Adrenal gland (tissue), 12 donors: ENCODE results near the gene FCF1. TPM values are rescaled to one million over a fixed set of nuclear protein-coding genes. Genes with fewer than 3 reads are reported as not detected.

ENCODE experiments used
- DNase-seq, 7 donors: peaks; one replicate each; pipeline ENCODE4 v3.0.0-alpha.2; 2019 to 2020
- H3K27ac ChIP-seq, 5 donors: fragments of 200-600 bp; sonication (generic) in 4 of 5; 1 replicate in 3 of 5; 2 replicates in 2 of 5; pipeline versions ENCODE4 v1.5.1 to v1.8.0; 2016 to 2020; ENCODE audit warnings: mild to moderate bottlenecking in 1 of 5
- H3K27me3 ChIP-seq: fragments of 200-600 bp; 2 replicates; pipeline ENCODE4 v1.8.0; 2021
- H3K36me3 ChIP-seq, 2 donors: fragments of 200-600 bp; replicated peaks in 1 of 2; 1 replicate in 1 of 2; 2 replicates in 1 of 2; pipeline versions ENCODE4 v1.5.1 to v1.8.0; 2018 to 2022
- H3K4me1 ChIP-seq, 2 donors: fragments of 200-600 bp; replicated peaks in 1 of 2; 1 replicate in 1 of 2; 2 replicates in 1 of 2; pipeline versions ENCODE4 v1.5.1 to v1.8.0; 2018 to 2021
- H3K4me3 ChIP-seq, 4 donors: fragments of 200-600 bp; sonication (generic) in 3 of 4; one replicate each; pipeline ENCODE4 v1.5.1; 2016 to 2018
- H3K9me3 ChIP-seq, 3 donors: fragments of 200-600 bp; sonication (generic) in 1 of 3; replicated peaks in 1 of 3; 1 replicate in 2 of 3; 2 replicates in 1 of 3; pipeline versions ENCODE4 v1.5.1 to v1.8.0; 2016 to 2021
- POLR2A ChIP-seq, 2 donors: fragments of 450-650 bp; IDR thresholded peaks; one replicate each; pipeline ENCODE4 v1.6.1; 2017; ENCODE audit warnings: antibody characterized with exemption in 2 of 2, mild to moderate bottlenecking in 2 of 2, moderate library complexity in 1 of 2
- WGBS, 4 donors: extraction: QIAGEN DNeasy Blood & Tissue Kit in 2 of 4; methylation state at CpG; one replicate each; pipeline versions ENCODE4 v1.1.5 to v1.1.7; 2013 to 2017; 5-methylcytosine and 5-hydroxymethylcytosine counted together
- intact Hi-C, 2 donors: fragments of 100-400 bp; cut with DNase I; formaldehyde crosslinking; loops; one replicate each; pipeline versions ENCODE4 v1.14.1 to v1.15.0; 2022 to 2023
- polyA plus RNA-seq, 3 donors: library from polyadenylated mRNA; stranded (reverse); fragments of 200-250 nt in 2 of 3; fragments of 350-450 nt in 1 of 3; fragmentation: Illumina TruSeq in 1 of 3; extraction: RNeasy Lipid Tissue Mini Kit (QIAGEN cat#74804) in 1 of 3; gene quantifications; one replicate each; pipeline ENCODE4 v1.2.3, GENCODE V29; 2013 to 2014
- total RNA-seq, 9 donors: library from RNA; depleted of rRNA in 4 of 9; stranded (reverse); fragments of >200 nt in 4 of 9; fragments of 120-200 nt in 1 of 9; fragmentation: NEBNext Ultra II Directional in 1 of 9; extraction: Animal tissue kit (Norgen Biotek cat#: 25700) in 1 of 9; gene quantifications; one replicate each; pipeline versions ENCODE4 v1.1.0 to v1.2.4, GENCODE V29; 2013 to 2023
- TF ChIP-seq, protein P1 (sequence below), 6 experiments: fragments of 450-650 bp in 4 of 6; fragments of 200-600 bp in 2 of 6; sonication (generic) in 1 of 6; IDR thresholded peaks; 1 replicate in 5 of 6; 2 replicates in 1 of 6; pipeline versions ENCODE4 v1.5.1 to v1.8.0; 2016 to 2021; ENCODE audit warnings: antibody characterized with exemption in 6 of 6, mild to moderate bottlenecking in 2 of 6, moderate library complexity in 1 of 6
- donor health status: healthy with polysubstance abuse.
- donor health status: Bipolar disorder and iron deficiency.
- donor health status: DM: yes; HTN: yes; CAD: no.
- donor health status: DM: no; HTN: no; CAD: no.
- donor health status: DM: no; HTN: no; CAD: no.
- donor health status: DM: yes; HTN: yes; CAD: no.

Gene FCF1
- total and polyA plus RNA-seq, 12 donors = 2.9 to 61.4 (median 35.3) TPM

DNA sequence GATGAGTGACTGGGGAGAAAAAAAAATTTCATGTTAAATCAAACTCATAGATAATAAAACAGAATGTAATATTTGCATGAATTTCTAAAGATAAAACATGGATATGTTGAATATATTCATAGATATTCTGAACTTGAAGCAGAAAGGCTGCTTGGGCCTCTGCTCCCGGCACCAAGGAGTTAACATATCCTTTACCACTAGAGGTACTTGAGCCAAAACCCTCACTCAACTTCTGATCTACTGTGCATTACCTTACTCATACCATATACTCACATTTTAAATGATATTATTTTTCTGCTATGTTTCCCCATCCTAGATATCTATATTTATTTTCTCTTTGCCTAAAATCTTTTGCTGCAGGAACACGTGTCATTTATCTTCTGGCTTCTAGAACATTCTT, 15.0 kb upstream of the FCF1 start:
- Histone ChIP-seq H3K27me3 (no peaks in the 10 kb centered on the region), H3K27ac (no peak overlapping the region), H3K9me3 (no peaks in the 10 kb centered on the region), H3K36me3 (no peaks in the 10 kb centered on the region), H3K4me1 (peaks cover 8 to 12% of the 10 kb centered on the region in 2 donors), H3K4me3 (no peak overlapping the region)
- TF ChIP-seq POLR2A (IDR thresholded peaks at IDR 0.05) = no peak
- TF ChIP-seq, protein P1, sequence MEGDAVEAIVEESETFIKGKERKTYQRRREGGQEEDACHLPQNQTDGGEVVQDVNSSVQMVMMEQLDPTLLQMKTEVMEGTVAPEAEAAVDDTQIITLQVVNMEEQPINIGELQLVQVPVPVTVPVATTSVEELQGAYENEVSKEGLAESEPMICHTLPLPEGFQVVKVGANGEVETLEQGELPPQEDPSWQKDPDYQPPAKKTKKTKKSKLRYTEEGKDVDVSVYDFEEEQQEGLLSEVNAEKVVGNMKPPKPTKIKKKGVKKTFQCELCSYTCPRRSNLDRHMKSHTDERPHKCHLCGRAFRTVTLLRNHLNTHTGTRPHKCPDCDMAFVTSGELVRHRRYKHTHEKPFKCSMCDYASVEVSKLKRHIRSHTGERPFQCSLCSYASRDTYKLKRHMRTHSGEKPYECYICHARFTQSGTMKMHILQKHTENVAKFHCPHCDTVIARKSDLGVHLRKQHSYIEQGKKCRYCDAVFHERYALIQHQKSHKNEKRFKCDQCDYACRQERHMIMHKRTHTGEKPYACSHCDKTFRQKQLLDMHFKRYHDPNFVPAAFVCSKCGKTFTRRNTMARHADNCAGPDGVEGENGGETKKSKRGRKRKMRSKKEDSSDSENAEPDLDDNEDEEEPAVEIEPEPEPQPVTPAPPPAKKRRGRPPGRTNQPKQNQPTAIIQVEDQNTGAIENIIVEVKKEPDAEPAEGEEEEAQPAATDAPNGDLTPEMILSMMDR (IDR thresholded peaks at IDR 0.05) = no peak
- 93 to 95% (median 93%) methylated on average over 2 of the region's 2 CpGs for WGBS, 4 donors
- no peak for DNase-seq
- intact Hi-C loops = no loop called here

DNA sequence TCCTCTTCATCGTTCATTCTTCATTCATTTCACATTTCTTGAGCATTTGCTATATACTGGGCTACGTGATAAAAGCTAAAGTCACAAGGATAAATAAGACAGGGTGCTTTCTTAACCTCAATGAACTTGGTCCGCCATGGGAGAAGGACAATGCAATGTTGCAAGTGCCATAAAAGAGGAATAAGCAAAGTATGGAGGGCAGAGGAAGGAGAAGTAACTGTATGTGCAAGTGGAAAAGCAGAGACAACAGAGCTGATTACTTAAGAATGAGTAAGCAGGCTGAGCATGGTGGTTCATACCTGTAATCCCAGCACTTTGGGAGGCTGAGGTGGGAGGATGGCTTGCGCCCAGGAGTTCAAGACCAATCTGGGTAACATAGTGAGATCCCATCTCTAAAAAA, 14.5 kb upstream of the FCF1 start:
- WGBS, 4 donors = 92 to 94% (median 93%) methylated on average over 4 of the region's 4 CpGs
- Histone ChIP-seq H3K27ac (no peak overlapping the region), H3K27me3 (no peaks in the 10 kb centered on the region), H3K4me3 (no peak overlapping the region), H3K36me3 (no peaks in the 10 kb centered on the region), H3K4me1 (peaks cover 5 to 7% of the 10 kb centered on the region in 2 donors), H3K9me3 (no peaks in the 10 kb centered on the region)
- TF ChIP-seq POLR2A (IDR thresholded peaks at IDR 0.05) = no peak
- TF ChIP-seq, protein P1 (IDR thresholded peaks at IDR 0.05) = no peak
- intact Hi-C loops = no loop called here
- no peak for DNase-seq

DNA sequence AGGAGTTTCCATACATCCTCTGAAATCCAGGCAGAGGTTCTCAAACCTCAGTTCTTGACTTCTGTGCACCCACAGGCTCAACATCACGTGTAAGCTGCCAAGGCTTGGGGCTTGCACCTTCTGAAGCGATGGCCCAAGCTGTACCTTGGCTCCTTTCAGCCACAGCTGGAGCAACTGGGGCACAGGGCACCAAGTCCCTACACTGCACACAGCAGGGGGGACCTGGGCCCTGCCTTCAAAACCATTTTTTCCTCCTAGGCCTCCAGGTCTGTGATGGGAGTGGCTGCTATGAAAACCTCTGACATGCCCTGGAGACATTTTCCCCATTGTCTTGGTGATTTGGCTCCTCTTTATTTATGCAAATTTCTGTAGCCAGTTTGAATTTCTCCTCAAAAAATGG, 10.7 kb upstream of the FCF1 start:
- 91 to 98% (median 93%) methylated on average over 2 of the region's 2 CpGs for WGBS, 4 donors
- TF ChIP-seq, protein P1 (IDR thresholded peaks at IDR 0.05) = no peak
- TF ChIP-seq POLR2A (IDR thresholded peaks at IDR 0.05) = no peak
- H3K9me3 ChIP-seq = no peaks in the 10 kb centered on the region
- no peaks in the 10 kb centered on the region for H3K36me3 ChIP-seq
- intact Hi-C loops = no loop called here
- no peak overlapping the region for H3K27ac ChIP-seq
- H3K4me3 ChIP-seq = no peak overlapping the region
- no peak for DNase-seq
- no peaks in the 10 kb centered on the region for H3K27me3 ChIP-seq
- peaks cover 9 to 23% of the 10 kb centered on the region in 2 donors for H3K4me1 ChIP-seq

DNA sequence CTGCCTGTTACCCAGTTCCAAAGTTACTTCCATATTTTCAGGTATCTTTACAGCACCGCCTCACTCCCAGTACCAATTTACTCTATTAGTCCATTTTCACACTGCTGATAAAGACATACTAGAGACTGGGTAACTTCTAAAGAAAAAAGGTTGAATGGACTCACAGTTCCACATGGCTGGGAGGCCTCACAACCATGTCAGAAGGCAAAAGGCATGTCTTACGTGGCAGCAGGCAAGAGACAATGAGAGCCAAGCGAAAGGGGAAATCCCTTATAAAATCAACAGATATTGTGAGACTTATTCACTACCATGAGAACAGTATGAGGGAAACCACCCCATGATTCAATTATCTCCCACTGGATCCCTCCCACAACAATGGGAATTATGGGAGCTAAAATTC, 9.9 kb upstream of the FCF1 start:
- Histone ChIP-seq H3K36me3 (no peaks in the 10 kb centered on the region), H3K27ac (no peak overlapping the region), H3K4me3 (no peak overlapping the region), H3K27me3 (no peaks in the 10 kb centered on the region), H3K4me1 (peaks cover 9 to 23% of the 10 kb centered on the region in 2 donors), H3K9me3 (no peaks in the 10 kb centered on the region)
- intact Hi-C loops = no loop called here
- DNase-seq = no peak
- 96% methylated on average over 3 of the region's 3 CpGs for whole genome bisulfite sequencing, 4 donors
- no peak for TF ChIP-seq POLR2A (IDR thresholded peaks at IDR 0.05)
- TF ChIP-seq, protein P1 (IDR thresholded peaks at IDR 0.05) = no peak
